Heart left ventricle (tissue), 16 donors: ENCODE measurements around the gene TMEM51. TPM values are rescaled to one million over a fixed set of nuclear protein-coding genes. Genes with fewer than 3 reads are reported as not detected.

Experiments used
- ATAC-seq, 4 donors: fragments of 200-7000 bp; cut with Tn5 transposase; one replicate each; pipeline ENCODE4 v1.9.1; 2020 to 2022; ENCODE audit warnings: moderate library complexity in 4 of 4, mild to moderate bottlenecking in 3 of 4, moderate number of reproducible peaks in 1 of 4
- DNase-seq, 5 donors: peaks; one replicate each; pipeline ENCODE4 v3.0.0-alpha.2; 2020
- H3K27ac ChIP-seq, 12 donors: fragments of 200-600 bp; sonication (generic) in 4 of 12; one replicate each; pipeline versions ENCODE4 v1.5.0 to v1.8.0; 2016 to 2022; ENCODE audit warnings: mild to moderate bottlenecking in 2 of 12
- H3K27me3 ChIP-seq, 9 donors: fragments of 200-600 bp; sonication (generic) in 2 of 9; one replicate each; pipeline versions ENCODE4 v1.5.1 to v1.8.0; 2016 to 2022; ENCODE audit warnings: mild to moderate bottlenecking in 3 of 9
- H3K36me3 ChIP-seq, 9 donors: fragments of 200-600 bp; sonication (generic) in 2 of 9; one replicate each; pipeline versions ENCODE4 v1.5.0 to v1.8.0; 2018 to 2022; ENCODE audit warnings: mild to moderate bottlenecking in 2 of 9
- H3K4me1 ChIP-seq, 12 donors: fragments of 200-600 bp; sonication (generic) in 4 of 12; one replicate each; pipeline versions ENCODE4 v1.5.0 to v1.8.0; 2016 to 2022; ENCODE audit warnings: mild to moderate bottlenecking in 3 of 12
- H3K4me3 ChIP-seq, 12 donors: fragments of 200-600 bp; sonication (generic) in 4 of 12; one replicate each; pipeline versions ENCODE4 v1.5.0 to v1.8.0; 2017 to 2022; ENCODE audit warnings: mild to moderate bottlenecking in 9 of 12, moderate library complexity in 4 of 12
- H3K9me3 ChIP-seq, 12 donors: fragments of 200-600 bp; sonication (generic) in 4 of 12; one replicate each; pipeline versions ENCODE4 v1.5.0 to v1.8.0; 2016 to 2022; ENCODE audit warnings: mild to moderate bottlenecking in 1 of 12
- POLR2A ChIP-seq, 2 donors: fragments of 450-650 bp; IDR thresholded peaks; one replicate each; pipeline ENCODE4 v1.6.1; 2017; ENCODE audit warnings: antibody characterized with exemption in 2 of 2, mild to moderate bottlenecking in 2 of 2, moderate library complexity in 2 of 2
- WGBS, 4 donors: extraction: QIAGEN DNeasy Blood & Tissue Kit in 2 of 4; methylation state at CpG; one replicate each; pipeline versions ENCODE4 v1.1.5 to v1.1.7; 2013 to 2018; 5-methylcytosine and 5-hydroxymethylcytosine counted together
- intact Hi-C, 10 donors: fragments of 100-400 bp; cut with DNase I; formaldehyde crosslinking; loops; one replicate each; pipeline versions ENCODE4 v1.11.1 to v1.14.2; 2022
- polyA plus RNA-seq, 2 donors: library from polyadenylated mRNA; stranded (reverse); fragments of 200-250 nt; gene quantifications; one replicate each; pipeline ENCODE4 v1.2.3, GENCODE V29; 2013
- total RNA-seq, 9 donors: library from RNA; depleted of rRNA in 2 of 9; stranded (reverse); fragments of >200 nt in 2 of 9; fragmentation: NEBNext Ultra II Directional in 3 of 9; extraction: Animal tissue kit (Norgen Biotek cat#: 25700) in 3 of 9; gene quantifications; one replicate each; pipeline versions ENCODE4 v1.1.0 to v1.2.4, GENCODE V29; 2016 to 2023
- TF ChIP-seq, protein P1 (sequence below), 12 donors: fragments of 200-600 bp; sonication (generic) in 4 of 12; IDR thresholded peaks; one replicate each; pipeline versions ENCODE4 v1.5.0 to v1.8.0; 2018 to 2022; ENCODE audit warnings: antibody characterized with exemption in 12 of 12, mild to moderate bottlenecking in 5 of 12
- donor health status: ischemic (EF 13 %, LVEDD 7.1; RV severe dilation, severe dysfunction).
- donor health status: healthy with polysubstance abuse.
- donor health status: DM: no; HTN: yes; CAD: no.
- donor health status: DM: no; HTN: no; CAD: no.
- donor health status: ischemic (EF 25% LVEDD 6.9; RV normal size, moderate dysfunction).
- donor health status: ischemic (EF 25% LVEDD 5.7; RV mildly dilated, moderate dysfunction).
- donor health status: healthy.
- donor health status: DM: yes; HTN: yes; CAD: no.
- donor health status: ischemic (EF 35%, LVEDD 5.7; RV mildly dilated, moderate dysfunction).
- donor health status: nonischemic (EF 11% LVEDD 7.7; RV severe dilation, severe dysfunction).
- donor health status: DM: yes; HTN: yes; CAD: no.
- donor health status: PGD.
- donor health status: ischemic (EF 29% LVEDD 5.4; RV normal size, mild dysfunction).
- donor health status: nonischemic (EF 23%, LVEDD 6.1; RV moderate dilation, normal function).

Gene TMEM51
- total and polyA plus RNA-seq, 11 donors = 2.0 to 9.5 (median 3.8) TPM

DNA sequence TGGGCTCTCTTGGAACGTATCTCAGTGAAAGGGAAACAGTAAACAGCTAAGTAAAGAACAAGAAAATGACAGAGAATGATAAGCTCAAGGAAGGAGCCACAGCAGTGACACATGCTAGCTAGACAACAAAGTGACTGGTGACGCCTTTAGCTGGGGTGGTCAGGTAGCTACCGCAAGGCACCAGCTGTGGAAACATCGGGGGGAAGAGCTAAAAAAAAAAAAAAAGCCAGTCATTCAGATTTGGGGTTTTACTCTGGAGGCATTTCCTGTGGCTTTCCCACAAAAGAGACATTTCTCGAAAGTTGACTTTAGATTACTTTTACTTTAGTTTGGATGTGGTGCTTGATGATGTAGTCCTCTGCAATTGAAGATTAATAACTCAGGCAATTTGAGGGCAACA lies 95.5 kb downstream of the TMEM51 start:
- WGBS, 4 donors = 55 to 60% (median 58%) methylated on average over 5 of the region's 5 CpGs

DNA sequence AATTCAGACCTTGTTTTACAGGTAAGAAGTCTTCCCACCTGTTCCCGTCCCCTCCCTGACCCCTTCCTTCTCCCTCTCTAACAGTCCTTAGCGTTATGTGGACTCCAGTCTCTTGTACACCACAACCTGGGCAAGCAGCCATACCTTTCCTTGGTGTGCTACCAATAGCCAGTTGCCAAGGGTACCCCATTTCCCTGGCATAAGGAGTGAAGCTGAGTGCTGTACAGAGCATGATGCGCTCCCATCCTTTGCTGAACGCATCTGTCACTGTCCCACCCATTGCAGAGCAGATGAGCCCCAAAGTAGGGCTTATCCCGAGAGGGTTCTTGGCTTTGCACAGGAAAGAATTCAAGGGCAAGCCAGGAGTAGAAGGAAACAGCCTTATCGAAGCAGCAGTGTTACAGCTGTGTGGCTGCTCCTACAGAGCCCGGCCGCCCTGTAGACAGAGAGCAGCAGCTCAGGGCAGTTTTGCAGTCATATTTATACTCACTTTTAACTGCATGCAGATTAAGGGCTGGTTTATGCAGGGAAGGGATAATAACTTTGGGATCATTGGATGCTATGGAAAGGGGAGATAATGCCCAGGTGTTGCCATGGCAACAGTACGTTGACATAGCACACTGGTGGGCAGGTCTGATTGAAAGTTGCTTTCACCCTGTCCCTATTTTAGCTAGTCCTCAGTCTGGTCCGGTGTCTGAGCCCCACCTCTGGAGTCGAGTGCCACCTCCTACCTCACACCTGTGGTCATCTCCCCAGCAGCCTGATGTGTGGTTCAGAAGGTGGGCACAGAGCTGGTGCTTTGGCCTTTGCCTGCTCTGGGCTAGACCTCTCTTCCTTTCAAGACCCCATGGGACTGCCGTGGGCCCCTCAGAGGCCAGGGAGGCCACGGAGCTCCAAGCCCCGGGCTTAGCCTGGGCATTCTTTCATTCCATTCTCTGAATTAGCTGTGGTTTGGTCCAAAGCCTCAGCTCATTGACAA lies 98.6 kb downstream of the TMEM51 start:
- WGBS, 4 donors = 72 to 83% (median 81%) methylated on average over 14 of the region's 14 CpGs
- Histone ChIP-seq H3K27ac (no peak overlapping the region), H3K27me3 (peaks cover 0 to 34% (median 9%) of the 10 kb centered on the region in 9 donors), H3K4me1 (peaks cover 0 to 30% (median 3%) of the 10 kb centered on the region in 12 donors), H3K4me3 (no peak overlapping the region), H3K9me3 (no peaks in the 10 kb centered on the region), H3K36me3 (no peaks in the 10 kb centered on the region)
- TF ChIP-seq, protein P1, sequence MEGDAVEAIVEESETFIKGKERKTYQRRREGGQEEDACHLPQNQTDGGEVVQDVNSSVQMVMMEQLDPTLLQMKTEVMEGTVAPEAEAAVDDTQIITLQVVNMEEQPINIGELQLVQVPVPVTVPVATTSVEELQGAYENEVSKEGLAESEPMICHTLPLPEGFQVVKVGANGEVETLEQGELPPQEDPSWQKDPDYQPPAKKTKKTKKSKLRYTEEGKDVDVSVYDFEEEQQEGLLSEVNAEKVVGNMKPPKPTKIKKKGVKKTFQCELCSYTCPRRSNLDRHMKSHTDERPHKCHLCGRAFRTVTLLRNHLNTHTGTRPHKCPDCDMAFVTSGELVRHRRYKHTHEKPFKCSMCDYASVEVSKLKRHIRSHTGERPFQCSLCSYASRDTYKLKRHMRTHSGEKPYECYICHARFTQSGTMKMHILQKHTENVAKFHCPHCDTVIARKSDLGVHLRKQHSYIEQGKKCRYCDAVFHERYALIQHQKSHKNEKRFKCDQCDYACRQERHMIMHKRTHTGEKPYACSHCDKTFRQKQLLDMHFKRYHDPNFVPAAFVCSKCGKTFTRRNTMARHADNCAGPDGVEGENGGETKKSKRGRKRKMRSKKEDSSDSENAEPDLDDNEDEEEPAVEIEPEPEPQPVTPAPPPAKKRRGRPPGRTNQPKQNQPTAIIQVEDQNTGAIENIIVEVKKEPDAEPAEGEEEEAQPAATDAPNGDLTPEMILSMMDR (IDR thresholded peaks at IDR 0.05) = no peak
- TF ChIP-seq POLR2A (IDR thresholded peaks at IDR 0.05) = no peak
- DNase-seq (no peak), ATAC-seq (no peak)
- intact Hi-C loops = no loop called here

More for the DNA sequence above, 95.5 kb downstream of the TMEM51 start:
- ATAC-seq = no peak
- peak overlapping the region in 1 of 12 donors; percentile 25 for H3K27ac ChIP-seq
- TF ChIP-seq, protein P1 (IDR thresholded peaks at IDR 0.05) = no peak
- no peak for TF ChIP-seq POLR2A (IDR thresholded peaks at IDR 0.05)
- DNase-seq = no peak
- H3K9me3 ChIP-seq = no peaks in the 10 kb centered on the region
- intact Hi-C loops = no loop called here
- no peaks in the 10 kb centered on the region for H3K36me3 ChIP-seq
- peaks cover 0 to 38% (median 11%) of the 10 kb centered on the region in 9 donors for H3K27me3 ChIP-seq
- peaks cover 0 to 37% (median 4%) of the 10 kb centered on the region in 12 donors for H3K4me1 ChIP-seq
- H3K4me3 ChIP-seq = no peak overlapping the region

DNA sequence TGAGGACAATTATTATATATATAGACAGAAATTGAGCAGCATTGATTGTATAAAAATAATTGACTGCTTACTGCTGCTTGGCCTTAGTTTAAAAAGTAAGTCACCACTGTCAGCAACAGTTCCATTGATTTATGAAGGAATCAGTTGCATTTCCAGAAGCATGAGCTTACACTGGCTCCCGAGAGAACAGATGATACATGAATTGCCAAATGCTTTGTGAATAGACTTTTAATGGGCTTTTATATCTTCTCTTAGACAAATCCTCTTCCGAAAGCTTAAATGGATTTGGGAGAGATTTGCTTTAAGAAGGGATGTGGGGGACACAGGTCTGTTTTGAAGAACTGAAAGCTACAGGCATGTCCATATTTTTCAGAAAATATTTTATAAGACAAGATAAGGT lies 101.0 kb downstream of the TMEM51 start:
- intact Hi-C loops = no loop called here
- Histone ChIP-seq H3K36me3 (no peaks in the 10 kb centered on the region), H3K4me3 (no peak overlapping the region), H3K27ac (no peak overlapping the region), H3K27me3 (peaks cover 0 to 13% (median 0%) of the 10 kb centered on the region in 9 donors), H3K9me3 (no peaks in the 10 kb centered on the region), H3K4me1 (peaks cover 0 to 32% (median 0%) of the 10 kb centered on the region in 12 donors)
- DNase-seq (no peak), ATAC-seq (no peak)
- 40 to 91% (median 80%) methylated on average over 2 of the region's 2 CpGs for WGBS, 4 donors
- no peak for TF ChIP-seq POLR2A (IDR thresholded peaks at IDR 0.05)
- TF ChIP-seq, protein P1 (IDR thresholded peaks at IDR 0.05) = no peak

DNA sequence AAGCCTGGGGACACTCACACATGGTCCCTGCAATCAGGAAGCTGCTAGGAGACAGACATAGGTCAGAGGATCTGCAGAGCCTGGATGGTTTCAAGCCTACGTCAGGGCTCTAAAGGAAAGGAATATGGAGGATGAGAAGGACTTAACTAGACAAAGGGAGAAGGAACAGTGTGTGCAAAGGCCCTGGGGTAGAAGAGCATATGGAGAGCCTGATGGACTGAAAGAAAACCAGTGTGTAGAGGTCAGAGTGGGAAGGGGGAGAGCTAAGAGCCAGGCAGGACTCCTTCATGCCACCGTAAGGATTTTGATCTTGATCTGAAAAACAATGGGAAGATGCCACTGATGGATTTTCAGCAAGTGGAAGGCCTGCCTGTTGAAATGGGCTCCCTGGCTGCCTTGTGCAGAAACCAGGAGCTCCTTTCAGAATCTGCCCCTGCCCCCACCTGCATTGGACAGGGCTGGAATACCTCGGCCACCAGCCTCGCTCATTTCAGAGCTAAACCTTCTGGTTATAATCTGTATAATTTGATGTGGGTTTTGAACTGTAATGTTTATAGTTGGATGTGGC lies 102.1 kb downstream of the TMEM51 start:
- DNase-seq = no peak
- no peak for TF ChIP-seq POLR2A (IDR thresholded peaks at IDR 0.05)
- TF ChIP-seq, protein P1 (IDR thresholded peaks at IDR 0.05) = no peak
- no peaks in the 10 kb centered on the region for H3K9me3 ChIP-seq
- no peak for ATAC-seq
- peaks cover 0 to 43% (median 5%) of the 10 kb centered on the region in 12 donors for H3K4me1 ChIP-seq
- intact Hi-C loops = no loop called here
- H3K27me3 ChIP-seq = peaks cover 0 to 4% (median 0%) of the 10 kb centered on the region in 9 donors
- WGBS, 4 donors = 71 to 95% (median 88%) methylated on average over 4 of the region's 4 CpGs
- H3K27ac ChIP-seq = no peak overlapping the region
- H3K36me3 ChIP-seq = no peaks in the 10 kb centered on the region
- no peak overlapping the region for H3K4me3 ChIP-seq
